Renal cortex interstitium (tissue), 11 donors: ENCODE results near the gene PXDN. TPM values are rescaled to one million over a fixed set of nuclear protein-coding genes. Genes with fewer than 3 reads are reported as not detected.
"Not testable (repeated sequence)": the region's sequence is repeated elsewhere in the genome, so short reads cannot be mapped to it uniquely, and the experiment has no call there.

Source experiments
- DNase-seq, 11 donors: peaks; one replicate each; pipeline ENCODE4 v3.0.0-alpha.2; 2013; ENCODE audit warnings: low read depth in 9 of 11, low spot score in 4 of 11; ENCODE audit errors: extremely low read depth in 1 of 11
- polyA plus RNA-seq, 3 donors: library from polyadenylated mRNA; unstranded; fragments of 120-200 nt; gene quantifications; one replicate each; pipeline ENCODE4 v1.2.1, GENCODE V29; 2013; ENCODE audit not compliant: insufficient read length in 3 of 3

Gene PXDN
- polyA plus RNA-seq, 3 donors = 149 to 194 (median 168) TPM

- no peak for DNase-seq
Measured at GRCh38 chr2:1782514-1782913, 38.2 kb upstream of the PXDN start.

GRCh38 chr2:1781291-1782080 is 37.2 kb upstream of the PXDN start:
- DNase-seq = no peak

GRCh38 chr2:1780693-1781092 is 36.4 kb upstream of the PXDN start:
- no peak for DNase-seq

GRCh38 chr2:1780054-1780453 is 35.7 kb upstream of the PXDN start:
- not testable (repeated sequence) for DNase-seq

GRCh38 chr2:1778566-1778965 is 34.3 kb upstream of the PXDN start:
- DNase-seq = no peak

GRCh38 chr2:1777781-1778180 is 33.5 kb upstream of the PXDN start:
- no peak for DNase-seq

- DNase-seq = no peak
Measured at GRCh38 chr2:1777156-1777555, 32.8 kb upstream of the PXDN start.

GRCh38 chr2:1775511-1776035 is 31.3 kb upstream of the PXDN start:
- no peak for DNase-seq

GRCh38 chr2:1774929-1775328 is 30.6 kb upstream of the PXDN start:
- no peak for DNase-seq

- DNase-seq = no peak
Measured at GRCh38 chr2:1773883-1774282, 29.6 kb upstream of the PXDN start.

- DNase-seq = no peak
Measured at GRCh38 chr2:1772471-1773267, 28.4 kb upstream of the PXDN start.

- DNase-seq = no peak
Measured at GRCh38 chr2:1771626-1772280, 27.4 kb upstream of the PXDN start.

GRCh38 chr2:1770566-1771380 is 26.5 kb upstream of the PXDN start:
- no peak for DNase-seq

- DNase-seq = peak in 5 of 11 donors; percentile 58 to 69 (median 67)
Measured at GRCh38 chr2:1769703-1770422, 25.5 kb upstream of the PXDN start.

GRCh38 chr2:1767939-1768691 is 23.8 kb upstream of the PXDN start:
- no peak for DNase-seq

GRCh38 chr2:1766851-1767811 is 22.8 kb upstream of the PXDN start:
- DNase-seq = no peak
